GM18909 (cell line): ENCODE data around the gene PTPN6.

Experiments used
- ATAC-seq: cut with Tn5 transposase; IDR thresholded peaks from one replicate; pipeline ENCODE4 v1.9.1; 2021; ENCODE audit warnings: mild to moderate bottlenecking; ENCODE audit not compliant: unreplicated experiment, poor library complexity

Gene PTPN6

GRCh38 chr12:6953442-6954315 is 2.5 kb downstream of the PTPN6 start:
- peak; percentile 52 for ATAC-seq

DNA sequence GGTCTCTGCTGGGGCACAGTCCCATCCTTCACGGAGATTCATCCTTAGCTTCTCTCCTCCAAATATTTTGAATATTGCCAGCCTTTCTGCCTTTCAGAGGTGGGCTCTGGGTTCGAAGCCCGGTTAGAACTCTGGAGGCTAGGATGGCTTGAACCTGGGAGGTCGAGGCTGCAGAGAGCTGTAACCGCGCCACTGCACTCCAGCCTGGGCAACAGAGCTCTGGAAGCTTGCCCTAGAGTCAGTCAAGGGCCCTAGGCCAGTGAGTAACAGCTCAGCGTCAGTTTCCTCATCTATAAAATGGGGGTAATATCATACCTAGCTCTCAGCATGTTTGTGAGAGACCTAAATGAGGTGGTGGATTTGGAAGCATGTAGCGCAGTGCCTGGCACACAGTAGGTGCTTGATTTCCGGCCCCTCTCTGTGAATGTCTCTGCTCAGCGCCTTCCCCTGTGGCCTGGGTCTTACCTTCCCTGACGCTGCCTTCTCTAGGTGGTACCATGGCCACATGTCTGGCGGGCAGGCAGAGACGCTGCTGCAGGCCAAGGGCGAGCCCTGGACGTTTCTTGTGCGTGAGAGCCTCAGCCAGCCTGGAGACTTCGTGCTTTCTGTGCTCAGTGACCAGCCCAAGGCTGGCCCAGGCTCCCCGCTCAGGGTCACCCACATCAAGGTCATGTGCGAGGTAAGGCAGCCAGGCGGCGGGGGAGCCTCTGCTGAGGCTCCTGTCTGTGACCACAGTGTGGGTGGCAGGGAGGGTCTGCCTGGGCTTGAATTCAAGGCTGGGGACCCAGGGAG is 3.4 kb downstream of the PTPN6 start:
- no peak for ATAC-seq

DNA sequence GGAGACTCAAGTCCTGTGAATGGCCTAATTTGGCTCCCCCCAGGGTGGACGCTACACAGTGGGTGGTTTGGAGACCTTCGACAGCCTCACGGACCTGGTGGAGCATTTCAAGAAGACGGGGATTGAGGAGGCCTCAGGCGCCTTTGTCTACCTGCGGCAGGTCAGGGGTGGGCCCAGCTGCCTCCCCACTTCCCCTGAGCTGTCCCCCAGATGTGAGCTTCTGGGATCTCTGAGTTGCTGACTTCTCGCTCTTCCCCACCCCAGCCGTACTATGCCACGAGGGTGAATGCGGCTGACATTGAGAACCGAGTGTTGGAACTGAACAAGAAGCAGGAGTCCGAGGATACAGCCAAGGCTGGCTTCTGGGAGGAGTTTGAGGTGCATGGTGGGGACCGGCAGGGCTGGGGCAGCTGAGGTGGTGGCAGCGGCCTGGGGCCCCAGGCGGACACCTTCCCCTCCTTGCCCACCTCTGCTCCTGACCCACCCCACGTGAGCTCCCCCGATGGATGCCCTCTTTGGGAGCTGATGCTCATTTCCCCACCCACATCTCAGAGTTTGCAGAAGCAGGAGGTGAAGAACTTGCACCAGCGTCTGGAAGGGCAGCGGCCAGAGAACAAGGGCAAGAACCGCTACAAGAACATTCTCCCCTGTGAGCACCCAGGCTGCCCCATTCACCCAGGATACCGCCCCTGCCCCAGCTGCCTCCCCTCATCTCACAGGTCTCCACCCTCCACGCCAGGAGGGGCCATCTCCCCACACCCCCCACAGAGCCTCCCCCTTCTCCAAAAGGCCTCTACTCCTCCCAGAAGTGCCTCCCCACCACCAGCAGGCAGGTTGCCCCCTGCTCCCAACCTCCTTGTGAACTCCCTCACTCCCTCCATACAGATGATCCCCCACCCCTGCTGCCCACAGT is 4.2 kb downstream of the PTPN6 start:
- ATAC-seq, result no peak

GRCh38 chr12:6956021-6956727 is 5.0 kb downstream of the PTPN6 start:
- no peak for ATAC-seq

DNA sequence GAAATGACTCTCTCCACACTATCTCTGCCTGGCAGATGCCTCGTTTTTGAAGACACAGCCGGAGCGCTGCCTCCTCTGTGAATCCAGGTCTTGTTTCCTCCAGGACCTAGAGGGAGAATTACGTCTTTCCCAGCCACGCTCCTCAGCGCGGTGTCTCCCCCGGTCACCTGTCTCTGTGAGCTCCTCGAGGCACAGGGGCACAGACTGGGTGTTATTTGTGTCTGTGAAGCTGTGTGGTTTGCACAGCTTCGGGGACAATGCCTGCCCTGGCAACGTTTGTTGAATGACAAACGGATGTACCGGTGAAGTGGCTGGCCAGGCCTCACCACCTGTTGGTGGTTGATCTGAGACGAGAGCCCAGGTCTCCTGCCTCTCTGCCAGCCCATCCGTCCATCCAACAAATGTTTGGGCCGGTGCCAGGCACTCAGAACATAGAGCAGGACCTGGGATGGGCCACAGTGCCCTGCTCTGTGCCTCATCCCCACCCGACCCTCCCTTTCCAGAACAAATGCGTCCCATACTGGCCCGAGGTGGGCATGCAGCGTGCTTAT is 6.1 kb downstream of the PTPN6 start:
- ATAC-seq, result no peak

DNA sequence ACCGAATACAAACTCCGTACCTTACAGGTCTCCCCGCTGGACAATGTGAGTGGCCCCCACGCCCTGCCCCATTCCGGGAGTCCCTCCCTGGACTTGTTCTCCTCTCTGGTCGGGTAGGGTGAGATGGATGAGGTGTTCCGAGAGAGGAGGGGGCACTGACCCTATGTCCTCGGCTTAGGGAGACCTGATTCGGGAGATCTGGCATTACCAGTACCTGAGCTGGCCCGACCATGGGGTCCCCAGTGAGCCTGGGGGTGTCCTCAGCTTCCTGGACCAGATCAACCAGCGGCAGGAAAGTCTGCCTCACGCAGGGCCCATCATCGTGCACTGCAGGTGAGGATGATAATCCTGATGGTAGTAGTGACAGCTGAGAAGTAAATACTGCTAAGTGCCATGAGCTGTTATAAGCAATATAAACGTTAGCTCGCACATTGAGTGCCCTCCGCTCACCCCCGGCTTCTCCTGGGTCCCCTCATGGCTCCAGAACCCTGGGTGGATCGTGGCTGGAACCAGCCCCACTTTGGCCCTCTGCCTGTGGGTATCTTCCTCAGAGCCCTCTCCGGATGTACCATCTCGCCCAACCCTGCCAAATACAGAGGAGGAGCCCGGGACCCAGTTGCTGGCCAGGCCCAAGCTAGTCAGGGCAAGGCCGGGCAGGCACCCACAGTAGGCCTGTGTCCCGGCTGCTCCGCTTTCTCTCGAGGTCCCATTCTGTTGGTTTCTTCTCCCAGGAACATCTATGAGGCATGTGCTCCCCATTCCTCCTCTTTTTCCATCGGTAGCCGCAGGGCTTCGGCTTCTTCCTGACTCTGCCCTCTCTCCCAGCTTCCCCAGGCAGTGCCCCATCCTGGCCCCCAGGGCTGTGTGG is 6.8 kb downstream of the PTPN6 start:
- ATAC-seq, result no peak

GRCh38 chr12:6958609-6959057 is 7.5 kb downstream of the PTPN6 start:
- ATAC-seq, result no peak

DNA sequence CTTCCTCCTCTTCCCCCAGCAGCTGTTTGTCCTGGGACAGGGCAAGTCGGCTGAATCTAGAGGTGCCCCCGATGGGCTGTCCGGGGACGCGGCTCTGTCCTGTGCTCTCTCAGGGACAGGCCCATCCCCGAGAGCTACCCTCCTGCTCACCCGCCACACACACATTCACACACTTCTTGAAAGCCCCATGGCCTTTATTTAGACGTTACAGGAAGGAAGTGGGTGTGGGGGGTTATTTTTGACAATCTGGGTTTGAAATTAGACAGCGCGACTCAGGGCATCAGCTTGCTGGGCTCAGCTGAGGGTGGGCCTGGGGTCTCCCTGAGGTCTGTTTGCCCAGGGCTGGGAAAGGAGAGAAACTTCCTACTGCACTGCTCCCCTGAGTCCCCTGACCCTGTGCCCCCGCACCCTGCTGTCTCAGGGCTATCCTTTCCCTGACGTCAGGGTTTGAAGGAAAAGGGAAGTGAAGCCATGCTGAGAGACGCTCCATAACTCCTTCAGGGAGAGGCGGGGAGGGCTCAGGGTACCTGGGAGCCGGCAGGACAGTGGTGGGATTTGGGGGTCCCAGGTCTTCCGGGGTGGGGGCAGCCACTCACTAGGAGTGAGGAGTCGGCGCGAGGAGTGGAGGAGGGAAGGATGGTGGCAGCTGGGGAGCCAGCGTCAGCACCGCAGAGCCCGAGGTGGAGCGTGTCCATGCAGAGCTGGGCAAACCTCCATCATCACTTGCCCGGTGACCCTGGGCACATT is 8.1 kb downstream of the PTPN6 start:
- peak; percentile 58 for ATAC-seq

DNA sequence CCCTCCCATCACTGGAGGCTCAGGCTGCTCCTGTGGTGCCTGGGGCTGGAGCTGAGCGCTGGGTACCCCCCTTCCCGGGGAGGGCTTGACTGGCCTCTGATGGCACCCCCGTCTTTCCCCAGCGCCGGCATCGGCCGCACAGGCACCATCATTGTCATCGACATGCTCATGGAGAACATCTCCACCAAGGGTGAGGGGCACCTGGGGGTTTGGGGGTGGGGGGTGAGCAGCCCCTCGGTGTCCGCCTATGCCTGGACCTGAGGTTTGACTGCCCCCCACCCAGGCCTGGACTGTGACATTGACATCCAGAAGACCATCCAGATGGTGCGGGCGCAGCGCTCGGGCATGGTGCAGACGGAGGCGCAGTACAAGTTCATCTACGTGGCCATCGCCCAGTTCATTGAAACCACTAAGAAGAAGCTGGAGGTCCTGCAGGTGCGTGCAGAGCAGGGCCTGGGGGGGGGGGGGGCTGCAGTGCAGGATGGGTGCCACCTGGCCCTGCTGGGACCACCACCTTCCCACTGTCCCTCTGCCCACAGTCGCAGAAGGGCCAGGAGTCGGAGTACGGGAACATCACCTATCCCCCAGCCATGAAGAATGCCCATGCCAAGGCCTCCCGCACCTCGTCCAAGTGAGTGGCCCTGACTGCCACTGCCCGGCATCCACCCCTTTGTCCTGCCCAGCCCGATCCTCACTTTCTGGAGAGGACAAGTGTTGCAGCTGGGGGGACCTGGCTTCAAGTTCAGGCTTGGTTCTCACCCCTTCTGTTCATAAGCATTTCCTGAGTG is 8.8 kb downstream of the PTPN6 start:
- no peak for ATAC-seq

DNA sequence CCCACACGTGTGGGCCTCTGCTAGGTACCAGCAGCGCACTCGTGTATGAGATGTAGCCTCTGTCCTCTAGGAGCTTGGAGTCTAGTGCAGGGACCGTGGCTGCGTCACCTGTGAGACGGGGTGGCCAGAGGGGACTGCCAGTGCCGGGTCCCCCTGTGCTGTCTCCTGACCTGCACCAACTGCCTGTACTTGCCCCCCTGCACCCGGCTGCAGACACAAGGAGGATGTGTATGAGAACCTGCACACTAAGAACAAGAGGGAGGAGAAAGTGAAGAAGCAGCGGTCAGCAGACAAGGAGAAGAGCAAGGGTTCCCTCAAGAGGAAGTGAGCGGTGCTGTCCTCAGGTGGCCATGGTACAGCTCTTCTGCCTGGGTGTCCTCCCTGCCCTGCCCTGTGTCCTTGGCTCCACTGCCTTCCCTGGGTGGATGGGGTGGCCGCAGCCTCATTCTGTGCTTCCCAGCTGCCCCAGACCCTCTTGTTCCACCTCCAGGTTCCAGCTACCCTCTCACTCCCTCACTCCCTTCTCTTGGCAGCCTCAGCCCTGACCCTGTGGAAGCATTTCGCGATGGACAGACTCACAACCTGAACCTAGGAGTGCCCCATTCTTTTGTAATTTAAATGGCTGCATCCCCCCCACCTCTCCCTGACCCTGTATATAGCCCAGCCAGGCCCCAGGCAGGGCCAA is 9.6 kb downstream of the PTPN6 start:
- ATAC-seq, result no peak

GRCh38 chr12:6961278-6961694 is 10.1 kb downstream of the PTPN6 start:
- ATAC-seq, result no peak

- no peak for ATAC-seq
These were observed 10.6 kb downstream of the PTPN6 start for GRCh38 chr12:6961695-6962284.

DNA sequence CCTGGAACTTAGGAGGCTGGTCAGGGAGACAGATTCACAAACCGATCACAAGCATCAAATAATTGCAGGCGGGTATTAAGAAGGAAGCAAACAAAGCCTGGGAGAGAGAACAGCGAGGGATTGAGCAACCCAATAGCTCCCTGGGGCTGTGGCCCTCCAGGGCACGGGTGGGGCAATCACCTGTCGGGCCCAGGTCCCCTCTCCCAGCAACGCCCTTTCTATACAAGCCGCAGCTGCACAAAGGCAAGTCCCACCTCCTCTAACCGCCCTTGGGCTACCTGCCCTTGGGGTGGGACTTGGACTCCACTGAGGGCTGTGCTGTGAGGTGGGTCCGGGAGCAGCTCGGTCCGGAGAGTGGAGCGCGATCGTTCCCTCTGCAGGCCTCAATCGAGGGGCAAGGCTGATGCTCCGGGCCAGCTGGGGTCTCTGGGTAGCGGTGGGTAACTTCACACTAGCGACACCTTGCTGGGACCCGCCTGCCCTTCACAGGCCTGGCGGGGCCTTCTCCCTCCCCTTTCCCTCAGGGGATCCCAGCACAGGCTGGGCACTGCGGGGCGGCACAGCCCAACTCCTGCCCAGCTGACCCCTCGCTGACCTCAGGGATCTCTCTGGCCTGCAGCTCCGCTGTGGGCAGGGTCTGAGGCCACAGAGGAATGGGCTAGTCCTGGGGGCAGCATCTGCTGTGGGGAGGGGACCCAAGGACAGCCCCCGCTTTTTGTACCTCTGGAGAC is 11.3 kb downstream of the PTPN6 start:
- no peak for ATAC-seq

- no peak for ATAC-seq
These were observed 12.0 kb downstream of the PTPN6 start for GRCh38 chr12:6963016-6963731.
